SU-DHL-6 (cell line): ENCODE results near the gene NMNAT2.

Experiments
- CTCF ChIP-seq: fragments of 200-600 bp; sonication (generic); IDR thresholded peaks from one replicate; pipeline ENCODE4 v1.5.1; 2017; ENCODE audit warnings: antibody characterized with exemption, mild to moderate bottlenecking, low read length, moderate library complexity; ENCODE audit not compliant: insufficient read depth, poor library complexity, severe bottlenecking
- EZH2phosphoT487 ChIP-seq: fragments of 200-600 bp; sonication (generic), shearing (Covaris generic); conservative IDR thresholded peaks from 2 replicates; pipeline ENCODE4 v1.6.1; 2018; ENCODE audit warnings: mild to moderate bottlenecking, antibody characterized with exemption, low read length, moderate library complexity, mixed read lengths

GRCh38 chr1:183244466-183244865, 173.7 kb downstream of the NMNAT2 start:
- TF ChIP-seq CTCF (no peak), EZH2phosphoT487 (no peak)
